ENCODE measurements around the gene FGD6. TPM values are rescaled to one million over a fixed set of nuclear protein-coding genes. Genes with fewer than 3 reads are reported as not detected.
"Not testable (repeated sequence)": the region's sequence is repeated elsewhere in the genome, so short reads cannot be mapped to it uniquely, and the experiment has no call there.

The FGD6 gene
- total RNA-seq, 1 donor from 2014 or later: 5.7 TPM

GRCh38 chr12:95248604-95249360 lies 31.5 kb upstream of the FGD6 start:
- Histone ChIP-seq H3K27me3 (ENCODE audit: control insufficient read depth in 3 of 3, insufficient read depth in 3 of 3, low read length in 3 of 3) (no peaks in the 10 kb centered on the region), H3K27ac (ENCODE audit: low read depth, low read length) (no peak overlapping the region), H3K4me3 (ENCODE audit: low read length in 3 of 3) (no peak overlapping the region), H3K9me3 (ENCODE audit: control insufficient read depth in 3 of 3, low read length in 3 of 3) (no peaks in the 10 kb centered on the region), H3K36me3 (ENCODE audit: control insufficient read depth in 3 of 3, insufficient read depth in 3 of 3, low read length in 3 of 3) (peaks cover 0 to 4% (median 4%) of the 10 kb centered on the region in 3 donors), H3K4me1 (ENCODE audit: control insufficient read depth in 3 of 3, insufficient read depth in 3 of 3, low read length in 3 of 3) (peaks cover under 1 to 4% (median 3%) of the 10 kb centered on the region in 3 donors), H3K9ac (ENCODE audit: low read depth in 1 of 3, low read length in 3 of 3) (no peak overlapping the region)

GRCh38 chr12:95248095-95248494 lies 30.8 kb upstream of the FGD6 start:
- H3K9ac ChIP-seq (ENCODE audit: low read depth in 1 of 3, low read length in 3 of 3): no peak overlapping the region
- no peaks in the 10 kb centered on the region for H3K9me3 ChIP-seq (ENCODE audit: control insufficient read depth in 3 of 3, low read length in 3 of 3)
- H3K4me1 ChIP-seq (ENCODE audit: control insufficient read depth in 3 of 3, insufficient read depth in 3 of 3, low read length in 3 of 3): peaks cover 3 to 8% (median 3%) of the 10 kb centered on the region in 3 donors
- H3K27me3 ChIP-seq (ENCODE audit: control insufficient read depth in 3 of 3, insufficient read depth in 3 of 3, low read length in 3 of 3): no peaks in the 10 kb centered on the region
- no peak overlapping the region for H3K27ac ChIP-seq (ENCODE audit: low read depth, low read length)
- H3K36me3 ChIP-seq (ENCODE audit: control insufficient read depth in 3 of 3, insufficient read depth in 3 of 3, low read length in 3 of 3): peaks cover 0 to 4% (median 1%) of the 10 kb centered on the region in 3 donors
- no peak overlapping the region for H3K4me3 ChIP-seq (ENCODE audit: low read length in 3 of 3)

- no peaks in the 10 kb centered on the region for H3K9me3 ChIP-seq (ENCODE audit: control insufficient read depth in 3 of 3, low read length in 3 of 3)
- peaks cover 3 to 8% (median 6%) of the 10 kb centered on the region in 3 donors for H3K4me1 ChIP-seq (ENCODE audit: control insufficient read depth in 3 of 3, insufficient read depth in 3 of 3, low read length in 3 of 3)
- no peak overlapping the region for H3K4me3 ChIP-seq (ENCODE audit: low read length in 3 of 3)
- H3K27ac ChIP-seq (ENCODE audit: low read depth, low read length): no peak overlapping the region
- H3K9ac ChIP-seq (ENCODE audit: low read depth in 1 of 3, low read length in 3 of 3): no peak overlapping the region
- peaks cover 0 to 4% (median 2%) of the 10 kb centered on the region in 3 donors for H3K36me3 ChIP-seq (ENCODE audit: control insufficient read depth in 3 of 3, insufficient read depth in 3 of 3, low read length in 3 of 3)
- H3K27me3 ChIP-seq (ENCODE audit: control insufficient read depth in 3 of 3, insufficient read depth in 3 of 3, low read length in 3 of 3): no peaks in the 10 kb centered on the region
These were observed 27.1 kb upstream of the FGD6 start for GRCh38 chr12:95244350-95244749.

- Histone ChIP-seq H3K4me1 (ENCODE audit: control insufficient read depth in 3 of 3, insufficient read depth in 3 of 3, low read length in 3 of 3) (peaks cover 3 to 8% (median 4%) of the 10 kb centered on the region in 3 donors), H3K9ac (ENCODE audit: low read depth in 1 of 3, low read length in 3 of 3) (no peak overlapping the region), H3K9me3 (ENCODE audit: control insufficient read depth in 3 of 3, low read length in 3 of 3) (no peaks in the 10 kb centered on the region), H3K4me3 (ENCODE audit: low read length in 3 of 3) (no peak overlapping the region), H3K27me3 (ENCODE audit: control insufficient read depth in 3 of 3, insufficient read depth in 3 of 3, low read length in 3 of 3) (no peaks in the 10 kb centered on the region), H3K27ac (ENCODE audit: low read depth, low read length) (no peak overlapping the region), H3K36me3 (ENCODE audit: control insufficient read depth in 3 of 3, insufficient read depth in 3 of 3, low read length in 3 of 3) (peaks cover 0 to 4% (median 2%) of the 10 kb centered on the region in 3 donors)
These were observed 26.4 kb upstream of the FGD6 start for GRCh38 chr12:95243497-95244183.

- no peaks in the 10 kb centered on the region for H3K9me3 ChIP-seq (ENCODE audit: control insufficient read depth in 3 of 3, low read length in 3 of 3)
- no peak overlapping the region for H3K27ac ChIP-seq (ENCODE audit: low read depth, low read length)
- H3K36me3 ChIP-seq (ENCODE audit: control insufficient read depth in 3 of 3, insufficient read depth in 3 of 3, low read length in 3 of 3): peaks cover 0 to 4% (median 2%) of the 10 kb centered on the region in 3 donors
- H3K9ac ChIP-seq (ENCODE audit: low read depth in 1 of 3, low read length in 3 of 3): no peak overlapping the region
- H3K4me3 ChIP-seq (ENCODE audit: low read length in 3 of 3): no peak overlapping the region
- H3K4me1 ChIP-seq (ENCODE audit: control insufficient read depth in 3 of 3, insufficient read depth in 3 of 3, low read length in 3 of 3): peaks cover 5 to 18% (median 6%) of the 10 kb centered on the region in 3 donors
- H3K27me3 ChIP-seq (ENCODE audit: control insufficient read depth in 3 of 3, insufficient read depth in 3 of 3, low read length in 3 of 3): no peaks in the 10 kb centered on the region
These were observed 24.7 kb upstream of the FGD6 start for GRCh38 chr12:95241761-95242506.

GRCh38 chr12:95241138-95241537 lies 23.9 kb upstream of the FGD6 start:
- H3K27ac ChIP-seq (ENCODE audit: low read depth, low read length); H3K9ac ChIP-seq (ENCODE audit: low read depth in 1 of 3, low read length in 3 of 3); H3K4me3 ChIP-seq (ENCODE audit: low read length in 3 of 3); H3K9me3 ChIP-seq (ENCODE audit: control insufficient read depth in 3 of 3, low read length in 3 of 3); H3K36me3 ChIP-seq (ENCODE audit: control insufficient read depth in 3 of 3, insufficient read depth in 3 of 3, low read length in 3 of 3); H3K27me3 ChIP-seq (ENCODE audit: control insufficient read depth in 3 of 3, insufficient read depth in 3 of 3, low read length in 3 of 3): not testable (repeated sequence)
- peaks cover 5 to 15% (median 6%) of the 10 kb centered on the region in 3 donors for H3K4me1 ChIP-seq (ENCODE audit: control insufficient read depth in 3 of 3, insufficient read depth in 3 of 3, low read length in 3 of 3)

GRCh38 chr12:95240556-95240955 lies 23.3 kb upstream of the FGD6 start:
- no peaks in the 10 kb centered on the region for H3K9me3 ChIP-seq (ENCODE audit: control insufficient read depth in 3 of 3, low read length in 3 of 3)
- peaks cover 0 to 4% (median 2%) of the 10 kb centered on the region in 3 donors for H3K36me3 ChIP-seq (ENCODE audit: control insufficient read depth in 3 of 3, insufficient read depth in 3 of 3, low read length in 3 of 3)
- peaks cover 5 to 14% (median 6%) of the 10 kb centered on the region in 3 donors for H3K4me1 ChIP-seq (ENCODE audit: control insufficient read depth in 3 of 3, insufficient read depth in 3 of 3, low read length in 3 of 3)
- H3K9ac ChIP-seq (ENCODE audit: low read depth in 1 of 3, low read length in 3 of 3): no peak overlapping the region
- no peaks in the 10 kb centered on the region for H3K27me3 ChIP-seq (ENCODE audit: control insufficient read depth in 3 of 3, insufficient read depth in 3 of 3, low read length in 3 of 3)
- no peak overlapping the region for H3K4me3 ChIP-seq (ENCODE audit: low read length in 3 of 3)
- H3K27ac ChIP-seq (ENCODE audit: low read depth, low read length): no peak overlapping the region

GRCh38 chr12:95239835-95240234 lies 22.6 kb upstream of the FGD6 start:
- H3K4me3 ChIP-seq (ENCODE audit: low read length in 3 of 3); H3K36me3 ChIP-seq (ENCODE audit: control insufficient read depth in 3 of 3, insufficient read depth in 3 of 3, low read length in 3 of 3); H3K27ac ChIP-seq (ENCODE audit: low read depth, low read length); H3K9me3 ChIP-seq (ENCODE audit: control insufficient read depth in 3 of 3, low read length in 3 of 3); H3K27me3 ChIP-seq (ENCODE audit: control insufficient read depth in 3 of 3, insufficient read depth in 3 of 3, low read length in 3 of 3); H3K9ac ChIP-seq (ENCODE audit: low read depth in 1 of 3, low read length in 3 of 3): not testable (repeated sequence)
- H3K4me1 ChIP-seq (ENCODE audit: control insufficient read depth in 3 of 3, insufficient read depth in 3 of 3, low read length in 3 of 3): peaks cover 5 to 14% (median 6%) of the 10 kb centered on the region in 3 donors

- H3K9ac ChIP-seq (ENCODE audit: low read depth in 1 of 3, low read length in 3 of 3): no peak overlapping the region
- H3K4me1 ChIP-seq (ENCODE audit: control insufficient read depth in 3 of 3, insufficient read depth in 3 of 3, low read length in 3 of 3): peaks cover 5 to 14% (median 6%) of the 10 kb centered on the region in 3 donors
These were observed 21.9 kb upstream of the FGD6 start for GRCh38 chr12:95239216-95239615.

More at GRCh38 chr12:95239216-95239615, 21.9 kb upstream of the FGD6 start:
- Histone ChIP-seq H3K9me3 (ENCODE audit: control insufficient read depth in 3 of 3, low read length in 3 of 3) (no peaks in the 10 kb centered on the region), H3K4me3 (ENCODE audit: low read length in 3 of 3) (no peak overlapping the region), H3K27ac (ENCODE audit: low read depth, low read length) (no peak overlapping the region), H3K27me3 (ENCODE audit: control insufficient read depth in 3 of 3, insufficient read depth in 3 of 3, low read length in 3 of 3) (no peaks in the 10 kb centered on the region), H3K36me3 (ENCODE audit: control insufficient read depth in 3 of 3, insufficient read depth in 3 of 3, low read length in 3 of 3) (peaks cover 0 to 4% (median 2%) of the 10 kb centered on the region in 3 donors)

Data from skeletal muscle tissue (tissue), 4 donors.